ENCODE measurements around the gene ETV2. TPM values are rescaled to one million over a fixed set of nuclear protein-coding genes. Genes with fewer than 3 reads are reported as not detected.
A peak's percentile ranks its signal among the peaks of the same experiment; 100 is the strongest.
"Not testable (repeated sequence)": the region's sequence is repeated elsewhere in the genome, so short reads cannot be mapped to it uniquely, and the experiment has no call there.

The ETV2 gene
- total RNA-seq, 1 experiment from 2014 or later: 0.75 TPM

DNA sequence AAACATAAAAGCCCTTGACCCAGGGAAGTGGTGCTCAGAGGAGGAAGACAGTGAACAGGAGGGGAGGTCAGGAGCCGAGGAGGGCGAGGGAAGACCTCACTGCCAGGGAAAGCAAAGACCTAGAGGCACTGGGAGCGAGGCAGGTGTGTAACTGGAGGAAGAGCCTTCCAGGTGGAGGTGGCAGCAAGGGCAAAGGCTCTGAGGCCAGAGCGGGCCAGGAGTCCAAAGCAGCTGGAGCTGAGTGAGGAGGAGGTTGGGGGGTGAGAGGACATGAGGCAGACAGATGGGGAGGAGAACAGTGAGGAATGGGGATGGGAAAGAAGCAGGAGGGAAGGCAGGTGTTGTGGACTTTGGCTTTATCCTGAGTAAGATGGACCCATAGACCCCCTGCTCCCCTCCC lies 28.4 kb downstream of the ETV2 start:
- no peaks in the 10 kb centered on the region; the same call in 1 of the 2 replicates for H3K4me1 ChIP-seq (ENCODE audit: low read length)
- H3K27me3 ChIP-seq (ENCODE audit: low read length): no peaks in the 10 kb centered on the region
- H3K36me3 ChIP-seq (ENCODE audit: insufficient read depth, low read length): no peaks in the 10 kb centered on the region
- no peak overlapping the region for H3K27ac ChIP-seq (ENCODE audit: low read length)
- no peaks in the 10 kb centered on the region for H3K79me2 ChIP-seq (ENCODE audit: low read length)
- H3K9me2 ChIP-seq (replicated peaks; ENCODE audit: insufficient read depth, low read length): no peaks in the 10 kb centered on the region
- H3K4me3 ChIP-seq (ENCODE audit: low read length): no peak overlapping the region
- H2AFZ ChIP-seq (ENCODE audit: low read length): no peak overlapping the region
- H3K4me2 ChIP-seq (ENCODE audit: low read depth, low read length, poor library complexity, severe bottlenecking): no peak overlapping the region
- H3K9me3 ChIP-seq (ENCODE audit: low read length): no peaks in the 10 kb centered on the region
- H4K20me1 ChIP-seq (ENCODE audit: insufficient read depth, low read depth, low read length): no peaks in the 10 kb centered on the region
- H3K9ac ChIP-seq (ENCODE audit: low read length): no peak overlapping the region
- DNase-seq: peak; percentile 28

- DNase-seq: peak; percentile 29
- no peak overlapping the region for H2AFZ ChIP-seq (ENCODE audit: low read length)
- H3K36me3 ChIP-seq (ENCODE audit: insufficient read depth, low read length): no peaks in the 10 kb centered on the region
- no peaks in the 10 kb centered on the region; the same call in 1 of the 2 replicates for H3K4me1 ChIP-seq (ENCODE audit: low read length)
- H3K27me3 ChIP-seq (ENCODE audit: low read length): no peaks in the 10 kb centered on the region
- no peak overlapping the region for H3K4me3 ChIP-seq (ENCODE audit: low read length)
- no peaks in the 10 kb centered on the region for H3K9me3 ChIP-seq (ENCODE audit: low read length)
- no peaks in the 10 kb centered on the region for H3K9me2 ChIP-seq (replicated peaks; ENCODE audit: insufficient read depth, low read length)
- H4K20me1 ChIP-seq (ENCODE audit: insufficient read depth, low read depth, low read length): no peaks in the 10 kb centered on the region
- H3K27ac ChIP-seq (ENCODE audit: low read length): no peak overlapping the region
- no peaks in the 10 kb centered on the region for H3K79me2 ChIP-seq (ENCODE audit: low read length)
- no peak overlapping the region for H3K4me2 ChIP-seq (ENCODE audit: low read depth, low read length, poor library complexity, severe bottlenecking)
- no peak overlapping the region for H3K9ac ChIP-seq (ENCODE audit: low read length)
Observed at GRCh38 chr19:35670686-35671085, 29.1 kb downstream of the ETV2 start.

- no peaks in the 10 kb centered on the region; the same call in 1 of the 2 replicates for H3K4me1 ChIP-seq (ENCODE audit: low read length)
- H3K4me2 ChIP-seq (ENCODE audit: low read depth, low read length, poor library complexity, severe bottlenecking): no peak overlapping the region
- H3K36me3 ChIP-seq (ENCODE audit: insufficient read depth, low read length): no peaks in the 10 kb centered on the region
- DNase-seq: peak; percentile 36
- H3K9me2 ChIP-seq (replicated peaks; ENCODE audit: insufficient read depth, low read length): no peaks in the 10 kb centered on the region
- H4K20me1 ChIP-seq (ENCODE audit: insufficient read depth, low read depth, low read length): no peaks in the 10 kb centered on the region
- H3K79me2 ChIP-seq (ENCODE audit: low read length): no peaks in the 10 kb centered on the region
- no peak overlapping the region for H2AFZ ChIP-seq (ENCODE audit: low read length)
- H3K9me3 ChIP-seq (ENCODE audit: low read length): no peaks in the 10 kb centered on the region
- no peak overlapping the region for H3K4me3 ChIP-seq (ENCODE audit: low read length)
- no peak overlapping the region for H3K27ac ChIP-seq (ENCODE audit: low read length)
- no peak overlapping the region for H3K9ac ChIP-seq (ENCODE audit: low read length)
- no peaks in the 10 kb centered on the region for H3K27me3 ChIP-seq (ENCODE audit: low read length)
Observed at GRCh38 chr19:35671818-35672217, 30.3 kb downstream of the ETV2 start.

DNA sequence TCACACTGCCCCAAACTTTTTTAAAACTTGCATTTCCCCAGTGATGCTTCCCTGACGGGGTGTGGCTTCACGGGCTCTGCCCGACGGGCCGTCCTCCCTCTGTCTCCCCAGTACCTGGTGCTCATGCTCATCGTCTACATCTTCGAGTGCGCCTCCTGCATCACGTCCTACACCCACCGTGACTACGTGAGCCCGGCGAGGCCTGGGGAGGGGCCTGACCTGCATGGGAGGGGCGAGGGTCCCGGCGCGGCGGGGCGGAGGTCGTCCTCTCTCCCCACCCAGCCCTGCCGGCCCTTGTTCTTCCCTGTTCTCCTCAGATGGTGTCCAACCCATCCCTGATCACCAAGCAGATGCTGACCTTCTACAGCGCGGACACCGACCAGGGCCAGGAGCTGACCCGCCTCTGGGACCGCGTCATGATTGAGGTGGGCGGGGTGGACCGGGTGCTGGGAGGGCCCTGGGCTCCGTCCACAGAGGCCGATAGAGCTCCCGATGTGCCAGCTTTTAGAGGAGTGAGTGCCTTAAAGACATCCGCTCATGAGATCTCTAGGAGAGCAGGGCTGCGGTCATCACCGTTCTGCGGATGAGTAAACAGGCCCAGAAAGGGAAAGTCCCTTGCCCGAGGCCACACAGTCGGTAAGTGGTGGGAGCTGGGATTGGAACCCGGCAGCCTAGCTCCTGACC lies 31.7 kb downstream of the ETV2 start:
- no peak for DNase-seq
- H3K4me2 ChIP-seq (ENCODE audit: low read depth, low read length, poor library complexity, severe bottlenecking): peak overlapping the region; percentile 50

GRCh38 chr19:35675589-35676140 lies 34.1 kb downstream of the ETV2 start:
- H4K20me1 ChIP-seq (ENCODE audit: insufficient read depth, low read depth, low read length): no peaks in the 10 kb centered on the region
- no peak overlapping the region for H3K4me2 ChIP-seq (ENCODE audit: low read depth, low read length, poor library complexity, severe bottlenecking)
- H3K27ac ChIP-seq (ENCODE audit: low read length): no peak overlapping the region
- H2AFZ ChIP-seq (ENCODE audit: low read length): no peak overlapping the region
- H3K9ac ChIP-seq (ENCODE audit: low read length): no peak overlapping the region
- H3K4me1 ChIP-seq (ENCODE audit: low read length): no peaks in the 10 kb centered on the region; the same call in 1 of the 2 replicates
- DNase-seq: peak; percentile 5
- no peaks in the 10 kb centered on the region for H3K27me3 ChIP-seq (ENCODE audit: low read length)
- no peak overlapping the region for H3K4me3 ChIP-seq (ENCODE audit: low read length)
- no peaks in the 10 kb centered on the region for H3K79me2 ChIP-seq (ENCODE audit: low read length)
- no peaks in the 10 kb centered on the region for H3K36me3 ChIP-seq (ENCODE audit: insufficient read depth, low read length)
- no peaks in the 10 kb centered on the region for H3K9me3 ChIP-seq (ENCODE audit: low read length)
- H3K9me2 ChIP-seq (replicated peaks; ENCODE audit: insufficient read depth, low read length): no peaks in the 10 kb centered on the region

More for the DNA sequence above, 31.7 kb downstream of the ETV2 start:
- no peaks in the 10 kb centered on the region for H3K36me3 ChIP-seq (ENCODE audit: insufficient read depth, low read length)
- peak overlapping the region; percentile 67; the same call in 1 of the 2 replicates for H2AFZ ChIP-seq (ENCODE audit: low read length)
- no peaks in the 10 kb centered on the region for H3K27me3 ChIP-seq (ENCODE audit: low read length)
- no peaks in the 10 kb centered on the region for H4K20me1 ChIP-seq (ENCODE audit: insufficient read depth, low read depth, low read length)
- peak overlapping the region; percentile 49; the same call in 1 of the 2 replicates for H3K4me3 ChIP-seq (ENCODE audit: low read length)
- no peak overlapping the region for H3K27ac ChIP-seq (ENCODE audit: low read length)
- no peaks in the 10 kb centered on the region for H3K79me2 ChIP-seq (ENCODE audit: low read length)
- H3K9me3 ChIP-seq (ENCODE audit: low read length): no peaks in the 10 kb centered on the region
- H3K4me1 ChIP-seq (ENCODE audit: low read length): no peaks in the 10 kb centered on the region; the same call in 1 of the 2 replicates
- H3K9me2 ChIP-seq (replicated peaks; ENCODE audit: insufficient read depth, low read length): no peaks in the 10 kb centered on the region
- peak overlapping the region; percentile 29 for H3K9ac ChIP-seq (ENCODE audit: low read length)

DNA sequence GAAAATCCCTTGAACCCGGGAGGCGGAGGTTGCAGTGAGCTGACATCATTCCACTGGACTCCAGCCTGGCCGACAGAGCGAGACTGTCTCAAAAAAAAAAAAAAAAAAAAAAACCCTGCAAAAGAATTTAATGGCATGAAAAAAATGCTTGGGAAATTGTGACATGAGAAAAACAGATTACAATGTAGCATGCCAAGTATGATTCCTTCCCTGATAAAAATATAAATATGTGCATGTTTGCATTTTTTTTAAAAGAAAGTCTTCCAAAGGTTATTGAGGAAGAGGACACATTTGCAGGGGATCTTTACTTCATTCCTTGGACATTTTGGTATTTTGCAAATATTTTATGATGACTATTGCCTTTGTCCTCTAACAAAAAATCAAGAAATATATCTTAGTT lies 48.3 kb downstream of the ETV2 start:
- Histone ChIP-seq H3K9me2 (replicated peaks; ENCODE audit: insufficient read depth, low read length) (no peaks in the 10 kb centered on the region), H3K4me3 (ENCODE audit: low read length) (no peak overlapping the region), H3K9ac (ENCODE audit: low read length) (no peak overlapping the region), H3K9me3 (ENCODE audit: low read length) (no peaks in the 10 kb centered on the region), H3K4me2 (ENCODE audit: low read depth, low read length, poor library complexity, severe bottlenecking) (no peak overlapping the region), H4K20me1 (ENCODE audit: insufficient read depth, low read depth, low read length) (no peaks in the 10 kb centered on the region), H3K36me3 (ENCODE audit: insufficient read depth, low read length) (no peaks in the 10 kb centered on the region), H3K79me2 (ENCODE audit: low read length) (no peaks in the 10 kb centered on the region), H2AFZ (ENCODE audit: low read length) (no peak overlapping the region), H3K27me3 (ENCODE audit: low read length) (no peaks in the 10 kb centered on the region), H3K4me1 (ENCODE audit: low read length) (no peaks in the 10 kb centered on the region), H3K27ac (ENCODE audit: low read length) (no peak overlapping the region)
- DNase-seq: no peak

- DNase-seq; H3K27me3 ChIP-seq (ENCODE audit: low read length); H2AFZ ChIP-seq (ENCODE audit: low read length); H3K27ac ChIP-seq (ENCODE audit: low read length); H3K4me3 ChIP-seq (ENCODE audit: low read length); H3K79me2 ChIP-seq (ENCODE audit: low read length); H4K20me1 ChIP-seq (ENCODE audit: insufficient read depth, low read depth, low read length); H3K9ac ChIP-seq (ENCODE audit: low read length); H3K4me2 ChIP-seq (ENCODE audit: low read depth, low read length, poor library complexity, severe bottlenecking); H3K9me2 ChIP-seq (replicated peaks; ENCODE audit: insufficient read depth, low read length); H3K36me3 ChIP-seq (ENCODE audit: insufficient read depth, low read length); H3K4me1 ChIP-seq (ENCODE audit: low read length); H3K9me3 ChIP-seq (ENCODE audit: low read length): not testable (repeated sequence)
Observed at GRCh38 chr19:35691106-35691505, 49.6 kb downstream of the ETV2 start.

DNA sequence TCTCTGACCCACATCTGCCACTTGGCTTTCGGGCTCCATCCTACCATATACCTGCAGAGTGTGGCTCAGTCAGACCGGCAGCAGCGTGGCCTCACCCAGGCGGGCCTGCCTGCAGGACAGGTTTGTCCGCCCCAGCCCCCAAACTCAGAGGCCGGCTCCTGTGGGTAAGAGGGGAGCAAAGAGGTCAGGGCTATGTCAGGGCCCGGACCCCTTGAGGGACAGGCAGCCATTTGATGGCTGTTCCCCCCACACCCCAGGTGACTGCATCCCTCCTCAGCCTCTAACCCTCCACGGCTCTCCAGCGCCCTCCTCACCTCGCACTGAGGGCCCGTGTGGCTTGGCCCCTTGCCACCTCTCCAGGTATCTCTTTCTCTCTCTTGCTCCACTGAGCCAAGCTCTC lies 50.5 kb downstream of the ETV2 start:
- no peak overlapping the region for H3K4me2 ChIP-seq (ENCODE audit: low read depth, low read length, poor library complexity, severe bottlenecking)
- H3K4me3 ChIP-seq (ENCODE audit: low read length): no peak overlapping the region
- H3K27me3 ChIP-seq (ENCODE audit: low read length): no peaks in the 10 kb centered on the region
- H3K4me1 ChIP-seq (ENCODE audit: low read length): no peaks in the 10 kb centered on the region
- H3K9me2 ChIP-seq (replicated peaks; ENCODE audit: insufficient read depth, low read length): no peaks in the 10 kb centered on the region
- H3K36me3 ChIP-seq (ENCODE audit: insufficient read depth, low read length): no peaks in the 10 kb centered on the region
- DNase-seq: no peak
- no peaks in the 10 kb centered on the region for H3K79me2 ChIP-seq (ENCODE audit: low read length)
- H3K9me3 ChIP-seq (ENCODE audit: low read length): no peaks in the 10 kb centered on the region
- H2AFZ ChIP-seq (ENCODE audit: low read length): no peak overlapping the region
- no peak overlapping the region for H3K9ac ChIP-seq (ENCODE audit: low read length)
- no peaks in the 10 kb centered on the region for H4K20me1 ChIP-seq (ENCODE audit: insufficient read depth, low read depth, low read length)
- no peak overlapping the region for H3K27ac ChIP-seq (ENCODE audit: low read length)
